ENCODE results near the gene TBL3. TPM values are rescaled to one million over a fixed set of nuclear protein-coding genes. Genes with fewer than 3 reads are reported as not detected.

TBL3 gene
- total RNA-seq, 1 experiment from 2014 or later: 34.7 TPM

GRCh38 chr16:1982013-1982433, 10.2 kb downstream of the TBL3 start:
- no peak overlapping the region for H3K27ac Mint-ChIP-seq (ENCODE audit: unreplicated experiment)
- BruUV-seq (replicated peaks): no TSS peak
- Histone ChIP-seq H3K9me3 (no peaks in the 10 kb centered on the region), H3K36me3 (ENCODE audit: control insufficient read depth, insufficient read depth, low read length) (peaks cover 5% of the 10 kb centered on the region), H3K4me3 (ENCODE audit: low read depth, low read length) (no peak overlapping the region), H3K4me1 (peaks cover 15% of the 10 kb centered on the region), H3K27me3 (replicated peaks; ENCODE audit: control insufficient read depth, insufficient read depth, low read length) (no peaks in the 10 kb centered on the region)
- intact Hi-C loops (cut with micrococcal nuclease; ENCODE audit: unreplicated experiment): no loop called here
- ChIA-PET CTCF (interaction anchor here (0.9 to 1.0 kb wide), 2 partner anchors 10 to 18 kb away, joined by 3 read pairs; partner anchors contain the start of genes RPS2 and TBL3), POLR2A (interaction anchor here (1.2 kb wide), 1 partner anchor 17 kb away, joined by 3 read pairs; the partner anchor contains the start of gene RPS2)
- peaks cover 7% of the 10 kb centered on the region for H3K4me1 Mint-ChIP-seq (ENCODE audit: low read depth, unreplicated experiment)
- no peak for DNase-seq
- no peaks in the 10 kb centered on the region for H3K27me3 Mint-ChIP-seq (ENCODE audit: insufficient read depth, unreplicated experiment)
- no peaks in the 10 kb centered on the region for H3K9me3 Mint-ChIP-seq (ENCODE audit: unreplicated experiment)
- H3K36me3 Mint-ChIP-seq (ENCODE audit: insufficient read depth, unreplicated experiment): peaks cover 38% of the 10 kb centered on the region
- peak overlapping the region; percentile 5 for H3K4me3 Mint-ChIP-seq (ENCODE audit: unreplicated experiment)
- TF ChIP-seq CTCF (IDR thresholded peaks at IDR 0.05; ENCODE audit: insufficient read depth in 1 of 2, low read depth in 1 of 2, low read length in 1 of 2, severe bottlenecking in 1 of 2, unreplicated experiment in 1 of 2): no peak

- peak overlapping the region; percentile 72 for H3K4me3 ChIP-seq (ENCODE audit: low read depth, low read length)
- intact Hi-C loops (cut with micrococcal nuclease; ENCODE audit: unreplicated experiment): no loop called here
Measured at GRCh38 chr16:1982991-1983543, 11.2 kb downstream of the TBL3 start.

More at GRCh38 chr16:1982991-1983543, 11.2 kb downstream of the TBL3 start:
- Mint-ChIP-seq H3K36me3 (ENCODE audit: insufficient read depth, unreplicated experiment) (peaks cover 38% of the 10 kb centered on the region), H3K9me3 (ENCODE audit: unreplicated experiment) (no peaks in the 10 kb centered on the region), H3K27ac (ENCODE audit: unreplicated experiment) (peak overlapping the region; percentile 76), H3K4me3 (ENCODE audit: unreplicated experiment) (peak overlapping the region; percentile 83), H3K4me1 (ENCODE audit: low read depth, unreplicated experiment) (peaks cover 7% of the 10 kb centered on the region), H3K27me3 (ENCODE audit: insufficient read depth, unreplicated experiment) (no peaks in the 10 kb centered on the region)
- DNase-seq: no peak
- H3K4me1 ChIP-seq: peaks cover 15% of the 10 kb centered on the region
- ChIA-PET CTCF (no interaction called here), POLR2A (interaction anchor here (1.2 to 1.7 kb wide), 2 partner anchors 12 to 18 kb away, joined by 3 to 13 read pairs; partner anchors contain the start of genes RPS2 and TBL3)
- no peak for TF ChIP-seq CTCF (IDR thresholded peaks at IDR 0.05; ENCODE audit: insufficient read depth in 1 of 2, low read depth in 1 of 2, low read length in 1 of 2, severe bottlenecking in 1 of 2, unreplicated experiment in 1 of 2)
- no peaks in the 10 kb centered on the region for H3K9me3 ChIP-seq
- no TSS peak for BruUV-seq (replicated peaks)
- H3K27me3 ChIP-seq (replicated peaks; ENCODE audit: control insufficient read depth, insufficient read depth, low read length): no peaks in the 10 kb centered on the region
- H3K36me3 ChIP-seq (ENCODE audit: control insufficient read depth, insufficient read depth, low read length): peaks cover 5% of the 10 kb centered on the region; the same call in 1 of the 2 replicates

All from Caco-2 (cell line).